ENCODE results near the gene NPR1. TPM values are rescaled to one million over a fixed set of nuclear protein-coding genes. Genes with fewer than 3 reads are reported as not detected.

The NPR1 gene
- total and polyA plus RNA-seq, 2 experiments from 2014 or later = 3.7 to 9.0 TPM

DNA sequence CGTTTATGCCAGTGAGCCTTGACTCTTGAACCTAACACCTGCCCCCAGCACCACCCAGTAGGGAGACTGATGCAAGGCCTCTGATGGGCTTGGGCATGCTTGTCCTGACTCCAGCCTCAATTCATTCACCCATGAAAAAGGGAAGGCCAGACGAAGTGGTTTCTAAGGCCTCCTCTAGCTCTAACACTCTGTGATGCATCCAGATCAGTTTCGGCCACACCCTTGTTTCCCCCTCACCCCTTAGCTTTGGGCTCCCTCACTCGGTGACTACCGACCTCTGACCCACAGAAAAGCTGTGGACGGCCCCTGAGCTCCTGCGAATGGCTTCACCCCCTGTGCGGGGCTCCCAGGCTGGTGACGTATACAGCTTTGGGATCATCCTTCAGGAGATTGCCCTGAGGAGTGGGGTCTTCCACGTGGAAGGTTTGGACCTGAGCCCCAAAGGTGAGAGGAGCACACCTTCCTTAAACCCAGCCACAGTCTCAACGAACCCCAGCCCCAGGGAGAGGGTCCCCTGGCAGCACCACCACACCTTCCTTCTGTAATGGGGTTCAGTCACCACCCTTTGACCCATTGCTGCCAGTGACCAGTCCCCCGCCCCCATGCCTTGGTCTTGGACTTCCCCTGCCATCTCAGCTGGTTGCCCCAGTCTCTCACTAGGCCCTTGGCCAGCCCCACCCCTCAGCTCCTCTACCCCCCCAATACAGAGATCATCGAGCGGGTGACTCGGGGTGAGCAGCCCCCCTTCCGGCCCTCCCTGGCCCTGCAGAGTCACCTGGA is 9.0 kb downstream of the NPR1 start:
- Histone ChIP-seq H3K27ac (ENCODE audit: low read depth) (no peak overlapping the region), H3K4me2 (no peak overlapping the region), H3F3A (replicated peaks; ENCODE audit: low read depth) (no peaks in the 10 kb centered on the region), H3K27me3 (ENCODE audit: insufficient read depth) (no peaks in the 10 kb centered on the region), H4K20me1 (replicated peaks; ENCODE audit: insufficient read depth) (no peaks in the 10 kb centered on the region), H3K4me3 (no peak overlapping the region), H3K4me1 (ENCODE audit: insufficient read depth) (no peaks in the 10 kb centered on the region), H3K79me2 (replicated peaks; ENCODE audit: insufficient read depth) (no peaks in the 10 kb centered on the region), H3K36me3 (ENCODE audit: insufficient read depth) (no peaks in the 10 kb centered on the region), H2AFZ (no peak overlapping the region), H3K9me2 (ENCODE audit: insufficient read depth) (no peaks in the 10 kb centered on the region)
- Mint-ChIP-seq H3K36me3 (ENCODE audit: low read depth) (peaks cover 62% of the 10 kb centered on the region), H3K27me3 (ENCODE audit: insufficient read depth, low read depth, poor library complexity) (peaks cover 16% of the 10 kb centered on the region), H3K4me3 (no peak overlapping the region), H3K9me3 (no peaks in the 10 kb centered on the region; the same call in 2 of the 3 replicates), H3K27ac (peak overlapping the region; percentile 49; the same call in 1 of the 2 replicates), H3K4me1 (peaks cover 7% of the 10 kb centered on the region; the same call in 2 of the 3 replicates)
- no peak for DNase-seq (ENCODE audit: low spot score)
- no peak for ATAC-seq
- TF ChIP-seq JUNB (IDR thresholded peaks at IDR 0.05; ENCODE audit: unreplicated experiment) (no peak), CREB1 (CRISPR knock-in tag; IDR thresholded peaks at IDR 0.05; ENCODE audit: low read depth) (no peak), NANOG (IDR thresholded peaks at IDR 0.05; ENCODE audit: borderline replicate concordance) (no peak), ZNF462 (CRISPR knock-in tag; IDR thresholded peaks at IDR 0.05) (no peak), POLR2AphosphoS5 (IDR thresholded peaks at IDR 0.05; ENCODE audit: low read depth) (no peak), STAT1 (IDR thresholded peaks at IDR 0.05; ENCODE audit: unreplicated experiment) (no peak), EZH2 (IDR thresholded peaks at IDR 0.05; ENCODE audit: low read depth, unreplicated experiment) (no peak)
- TF ChIP-seq, protein P1, sequence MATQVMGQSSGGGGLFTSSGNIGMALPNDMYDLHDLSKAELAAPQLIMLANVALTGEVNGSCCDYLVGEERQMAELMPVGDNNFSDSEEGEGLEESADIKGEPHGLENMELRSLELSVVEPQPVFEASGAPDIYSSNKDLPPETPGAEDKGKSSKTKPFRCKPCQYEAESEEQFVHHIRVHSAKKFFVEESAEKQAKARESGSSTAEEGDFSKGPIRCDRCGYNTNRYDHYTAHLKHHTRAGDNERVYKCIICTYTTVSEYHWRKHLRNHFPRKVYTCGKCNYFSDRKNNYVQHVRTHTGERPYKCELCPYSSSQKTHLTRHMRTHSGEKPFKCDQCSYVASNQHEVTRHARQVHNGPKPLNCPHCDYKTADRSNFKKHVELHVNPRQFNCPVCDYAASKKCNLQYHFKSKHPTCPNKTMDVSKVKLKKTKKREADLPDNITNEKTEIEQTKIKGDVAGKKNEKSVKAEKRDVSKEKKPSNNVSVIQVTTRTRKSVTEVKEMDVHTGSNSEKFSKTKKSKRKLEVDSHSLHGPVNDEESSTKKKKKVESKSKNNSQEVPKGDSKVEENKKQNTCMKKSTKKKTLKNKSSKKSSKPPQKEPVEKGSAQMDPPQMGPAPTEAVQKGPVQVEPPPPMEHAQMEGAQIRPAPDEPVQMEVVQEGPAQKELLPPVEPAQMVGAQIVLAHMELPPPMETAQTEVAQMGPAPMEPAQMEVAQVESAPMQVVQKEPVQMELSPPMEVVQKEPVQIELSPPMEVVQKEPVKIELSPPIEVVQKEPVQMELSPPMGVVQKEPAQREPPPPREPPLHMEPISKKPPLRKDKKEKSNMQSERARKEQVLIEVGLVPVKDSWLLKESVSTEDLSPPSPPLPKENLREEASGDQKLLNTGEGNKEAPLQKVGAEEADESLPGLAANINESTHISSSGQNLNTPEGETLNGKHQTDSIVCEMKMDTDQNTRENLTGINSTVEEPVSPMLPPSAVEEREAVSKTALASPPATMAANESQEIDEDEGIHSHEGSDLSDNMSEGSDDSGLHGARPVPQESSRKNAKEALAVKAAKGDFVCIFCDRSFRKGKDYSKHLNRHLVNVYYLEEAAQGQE (IDR thresholded peaks at IDR 0.05; ENCODE audit: unreplicated experiment) = no peak
- TF ChIP-seq, protein P2, sequence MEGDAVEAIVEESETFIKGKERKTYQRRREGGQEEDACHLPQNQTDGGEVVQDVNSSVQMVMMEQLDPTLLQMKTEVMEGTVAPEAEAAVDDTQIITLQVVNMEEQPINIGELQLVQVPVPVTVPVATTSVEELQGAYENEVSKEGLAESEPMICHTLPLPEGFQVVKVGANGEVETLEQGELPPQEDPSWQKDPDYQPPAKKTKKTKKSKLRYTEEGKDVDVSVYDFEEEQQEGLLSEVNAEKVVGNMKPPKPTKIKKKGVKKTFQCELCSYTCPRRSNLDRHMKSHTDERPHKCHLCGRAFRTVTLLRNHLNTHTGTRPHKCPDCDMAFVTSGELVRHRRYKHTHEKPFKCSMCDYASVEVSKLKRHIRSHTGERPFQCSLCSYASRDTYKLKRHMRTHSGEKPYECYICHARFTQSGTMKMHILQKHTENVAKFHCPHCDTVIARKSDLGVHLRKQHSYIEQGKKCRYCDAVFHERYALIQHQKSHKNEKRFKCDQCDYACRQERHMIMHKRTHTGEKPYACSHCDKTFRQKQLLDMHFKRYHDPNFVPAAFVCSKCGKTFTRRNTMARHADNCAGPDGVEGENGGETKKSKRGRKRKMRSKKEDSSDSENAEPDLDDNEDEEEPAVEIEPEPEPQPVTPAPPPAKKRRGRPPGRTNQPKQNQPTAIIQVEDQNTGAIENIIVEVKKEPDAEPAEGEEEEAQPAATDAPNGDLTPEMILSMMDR (conservative IDR thresholded peaks at IDR 0.05; ENCODE audit: low read depth in 2 of 2) = no peak

Data from GM23338 (cell line).